RWPE2 (cell line): Measurements from ENCODE around the gene FYCO1.

Experiments used
- ATAC-seq: fragments of 200-7000 bp; cut with Tn5 transposase; 3 replicates; pipeline ENCODE4 v1.9.1; 2021; ENCODE audit warnings: low read depth
- DNase-seq: peaks from one replicate; pipeline ENCODE4 v3.0.0-alpha.2; 2020; ENCODE audit warnings: low spot score
- H3K27ac ChIP-seq: fragments of 450-650 bp; 2 replicates; pipeline ENCODE4 v1.5.1; 2017; ENCODE audit warnings: mild to moderate bottlenecking; ENCODE audit not compliant: poor library complexity, severe bottlenecking
- H3K27me3 ChIP-seq: fragments of 250-450 bp; sonication (Bioruptor Pico); 2 replicates; pipeline ENCODE4 v1.5.1; 2021; ENCODE audit warnings: mild to moderate bottlenecking, moderate library complexity; ENCODE audit not compliant: insufficient read depth, poor library complexity, severe bottlenecking
- H3K36me3 ChIP-seq: fragments of 250-450 bp; sonication (Bioruptor Pico); 2 replicates; pipeline ENCODE4 v1.5.1; 2020; ENCODE audit warnings: low read depth, mild to moderate bottlenecking, moderate library complexity
- H3K4me1 ChIP-seq: fragments of 250-450 bp; sonication (Bioruptor Pico); 2 replicates; pipeline ENCODE4 v1.5.1; 2021; ENCODE audit warnings: mild to moderate bottlenecking, moderate library complexity; ENCODE audit not compliant: insufficient read depth, poor library complexity, severe bottlenecking
- H3K4me3 ChIP-seq: fragments of 250-450 bp; sonication (Bioruptor Pico); 2 replicates; pipeline ENCODE4 v1.5.1; 2021; ENCODE audit warnings: mild to moderate bottlenecking, moderate library complexity; ENCODE audit not compliant: severe bottlenecking
- H3K9me3 ChIP-seq: fragments of 250-450 bp; sonication (Bioruptor Pico); 2 replicates; pipeline ENCODE4 v1.5.1; 2021; ENCODE audit warnings: mild to moderate bottlenecking, moderate library complexity; ENCODE audit not compliant: severe bottlenecking
- CTCF ChIP-seq: fragments of 450-650 bp; IDR thresholded peaks from one replicate; pipeline ENCODE4 v1.5.1; 2017; ENCODE audit warnings: mild to moderate bottlenecking, moderate library complexity; ENCODE audit not compliant: poor library complexity, severe bottlenecking

FYCO1 gene

GRCh38 chr3:45909542-45909941 lies 86.1 kb downstream of the FYCO1 start:
- H3K27me3 ChIP-seq: no peaks in the 10 kb centered on the region
- no peaks in the 10 kb centered on the region for H3K36me3 ChIP-seq
- H3K9me3 ChIP-seq: no peaks in the 10 kb centered on the region
- ATAC-seq: no peak
- no peak for DNase-seq
- no peak for TF ChIP-seq CTCF
- no peak overlapping the region for H3K4me3 ChIP-seq
- no peaks in the 10 kb centered on the region for H3K4me1 ChIP-seq
- no peak overlapping the region for H3K27ac ChIP-seq

- Histone ChIP-seq H3K4me3 (no peak overlapping the region), H3K9me3 (no peaks in the 10 kb centered on the region), H3K36me3 (no peaks in the 10 kb centered on the region), H3K27me3 (no peaks in the 10 kb centered on the region), H3K27ac (no peak overlapping the region), H3K4me1 (no peaks in the 10 kb centered on the region)
- ATAC-seq (no peak), DNase-seq (no peak)
- TF ChIP-seq CTCF: no peak
Measured at GRCh38 chr3:45908761-45909160, 86.9 kb downstream of the FYCO1 start.

DNA sequence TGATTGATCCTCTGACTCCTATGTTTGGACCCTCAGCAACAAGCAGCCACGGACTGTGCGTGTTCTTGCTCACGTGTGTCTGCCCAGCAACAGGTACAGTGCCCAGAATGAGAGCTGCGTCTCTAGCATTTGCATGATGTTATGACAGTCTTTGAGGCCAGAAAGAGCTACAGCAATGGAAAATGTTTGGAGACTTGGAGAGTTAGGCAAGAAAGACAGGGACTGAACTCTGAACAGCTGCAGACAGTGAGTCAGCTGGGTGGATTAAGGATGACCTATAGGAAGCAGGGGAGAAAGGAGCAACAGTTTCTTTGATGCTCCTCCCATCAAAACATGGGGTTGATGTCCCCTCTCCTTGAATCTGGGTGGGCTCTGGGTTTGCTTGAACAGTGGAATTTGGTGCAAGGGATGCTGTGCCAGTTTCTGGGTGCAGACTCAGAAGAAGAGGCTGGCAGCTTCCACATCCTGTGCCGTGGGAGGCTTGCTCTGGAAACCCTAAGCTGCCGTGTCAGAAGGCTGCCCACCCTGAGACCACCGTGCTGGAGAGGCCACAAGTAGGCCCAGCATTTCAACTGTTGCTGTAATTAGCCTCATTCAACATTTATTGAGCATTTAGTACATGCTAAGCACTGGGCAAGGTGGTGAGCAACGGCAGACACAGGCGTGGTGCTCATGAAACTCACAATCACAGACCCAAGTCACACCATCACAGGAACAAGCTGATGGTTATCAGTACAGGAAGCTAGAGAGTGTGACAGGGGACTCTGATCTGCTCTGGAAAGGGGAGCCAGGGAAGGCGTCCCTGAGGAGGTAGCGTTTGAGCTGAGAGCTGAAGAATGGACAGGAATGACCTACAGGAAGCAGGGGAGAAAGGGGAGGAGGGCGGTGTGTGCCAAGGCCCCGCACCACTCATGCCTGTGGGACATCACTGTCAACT lies 87.6 kb downstream of the FYCO1 start:
- DNase-seq (no peak), ATAC-seq (no peak)
- Histone ChIP-seq H3K27ac (no peak overlapping the region), H3K4me3 (no peak overlapping the region), H3K27me3 (no peaks in the 10 kb centered on the region), H3K4me1 (no peaks in the 10 kb centered on the region), H3K36me3 (no peaks in the 10 kb centered on the region), H3K9me3 (no peaks in the 10 kb centered on the region)
- TF ChIP-seq CTCF: no peak

GRCh38 chr3:45906681-45907407 lies 88.8 kb downstream of the FYCO1 start:
- no peak overlapping the region for H3K27ac ChIP-seq
- H3K4me1 ChIP-seq: no peaks in the 10 kb centered on the region
- H3K4me3 ChIP-seq: no peak overlapping the region
- H3K27me3 ChIP-seq: no peaks in the 10 kb centered on the region
- ATAC-seq (peak; percentile 70; the same call in 2 of the 3 replicates), DNase-seq (no peak)
- peak; percentile 57 for TF ChIP-seq CTCF
- no peaks in the 10 kb centered on the region for H3K9me3 ChIP-seq
- H3K36me3 ChIP-seq: no peaks in the 10 kb centered on the region

DNA sequence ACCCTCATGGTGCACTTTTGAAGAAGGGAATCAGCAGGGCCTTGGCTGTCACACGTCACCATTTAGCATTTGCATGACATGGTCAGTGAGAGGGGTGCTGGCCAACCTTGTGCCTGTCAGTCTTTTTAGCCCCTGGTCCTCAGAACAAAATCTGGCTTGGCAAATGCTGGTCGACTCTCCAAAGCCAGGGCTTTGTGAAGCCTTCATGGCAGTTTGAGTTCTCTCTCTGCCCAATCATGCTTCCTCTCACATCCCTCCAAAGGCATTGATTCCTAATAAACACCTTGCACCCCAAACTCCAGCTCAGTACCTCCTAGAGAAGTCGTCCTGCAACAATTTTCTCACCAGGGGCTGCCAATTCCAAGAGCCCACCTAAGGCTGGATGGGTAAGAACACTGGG lies 89.9 kb downstream of the FYCO1 start:
- no peak overlapping the region for H3K4me3 ChIP-seq
- no peaks in the 10 kb centered on the region for H3K9me3 ChIP-seq
- no peak for ATAC-seq
- no peak for DNase-seq
- H3K27me3 ChIP-seq: no peaks in the 10 kb centered on the region
- no peaks in the 10 kb centered on the region for H3K4me1 ChIP-seq
- no peak for TF ChIP-seq CTCF
- H3K27ac ChIP-seq: no peak overlapping the region
- no peaks in the 10 kb centered on the region for H3K36me3 ChIP-seq
